HCT116 (cell line): Measurements from ENCODE around the gene GLTP. TPM values are rescaled to one million over a fixed set of nuclear protein-coding genes. Genes with fewer than 3 reads are reported as not detected.

Experiments
- ATAC-seq: fragments of 200-7000 bp; cut with Tn5 transposase; 2 replicates; pipeline ENCODE4 v1.9.1; 2020; ENCODE audit warnings: mild to moderate bottlenecking, moderate library complexity
- BruUV-seq: library from RNA; stranded (reverse); fragments of 400-500 nt; replicated peaks from 2 replicates; lab custom pipeline; 2021; lab: Mats Ljungman, UMichigan
- CTCF ChIA-PET: fragments of 300-600 bp; sonication (Branson Sonifier 250); formaldehyde crosslinking; loops from one replicate; lab custom pipeline; 2021; ENCODE audit warnings: antibody characterized with exemption; lab: Charles Lee
- POLR2A ChIA-PET: fragments of 300-600, 350-600 bp; sonication (Branson Sonifier 250); formaldehyde crosslinking; loops from one replicate; lab custom pipeline; 2021; ENCODE audit warnings: antibody characterized with exemption; lab: Charles Lee
- RAD21 ChIA-PET, 2 experiments: fragments of 300-600 bp; sonication (Branson Sonifier 250); formaldehyde crosslinking; loops; one replicate each; lab custom pipeline; 2023; ENCODE audit warnings: low total read pairs in 2 of 2; ENCODE audit not compliant: uncharacterized antibody in 2 of 2, unreplicated experiment in 2 of 2, low non-redundant PET in 1 of 2; lab: Charles Lee
- DNase-seq: peaks from one replicate; pipeline ENCODE4 v3.0.0-alpha.2; 2010; ENCODE audit warnings: low read depth, low spot score
- H2AFZ ChIP-seq: fragments of 200-600 bp; shearing (Covaris generic), sonication (generic); 2 replicates; pipeline ENCODE4 v1.6.1; 2017; ENCODE audit warnings: low read depth, mixed run types, mixed read lengths, antibody characterized with exemption, low read length; ENCODE audit not compliant: poor library complexity, severe bottlenecking
- H3K27ac ChIP-seq: 2 replicates; pipeline ENCODE4 v1.5.1; 2012; ENCODE audit warnings: low read depth, low read length
- H3K27me3 ChIP-seq: fragments of 200-600 bp; sonication (generic); 2 replicates; pipeline ENCODE4 v1.6.1; 2016; ENCODE audit warnings: mixed run types, low read length, mixed read lengths; ENCODE audit not compliant: insufficient read depth
- H3K36me3 ChIP-seq, 2 experiments: fragments of 200-500 bp in 1 of 2; fragments of 200-600 bp in 1 of 2; sonication (Bioruptor generic) in 1 of 2; sonication (generic) in 1 of 2; 2 replicates each; pipeline versions ENCODE4 v1.5.1 to v1.6.1; 2014 to 2016; ENCODE audit warnings: low read length in 2 of 2, inconsistent platforms in 1 of 2, mixed read lengths in 1 of 2, mixed run types in 1 of 2; ENCODE audit not compliant: insufficient read depth in 2 of 2, control insufficient read depth in 1 of 2
- H3K4me1 ChIP-seq, 2 experiments: fragments of 200-600 bp in 1 of 2; sonication (generic) in 1 of 2; 2 replicates each; pipeline versions ENCODE4 v1.5.1 to v1.6.1; 2012 to 2017; ENCODE audit warnings: low read length in 2 of 2, inconsistent platforms in 1 of 2, mild to moderate bottlenecking in 1 of 2, mixed read lengths in 1 of 2, mixed run types in 1 of 2, moderate library complexity in 1 of 2; ENCODE audit not compliant: insufficient read depth in 2 of 2, control insufficient read depth in 1 of 2
- H3K4me2 ChIP-seq: fragments of 200-600 bp; sonication (generic); 2 replicates; pipeline ENCODE4 v1.6.1; 2017; ENCODE audit warnings: mixed run types, low read length, mixed read lengths
- H3K4me3 ChIP-seq, 2 experiments: fragments of 200-600 bp in 1 of 2; sonication (generic) in 1 of 2; replicated peaks in 1 of 2; 2 replicates each; pipeline ENCODE4 v1.5.1; 2011 to 2016; ENCODE audit warnings: low read length in 2 of 2, control low read depth in 1 of 2, low read depth in 1 of 2, mild to moderate bottlenecking in 1 of 2, mixed read lengths in 1 of 2, mixed run types in 1 of 2
- H3K79me2 ChIP-seq: fragments of 200-600 bp; sonication (generic); 2 replicates; pipeline ENCODE4 v1.6.1; 2017; ENCODE audit warnings: mild to moderate bottlenecking, mixed run types, low read length, moderate library complexity, mixed read lengths; ENCODE audit not compliant: insufficient read depth
- H3K9ac ChIP-seq: fragments of 200-600 bp; sonication (generic); 2 replicates; pipeline ENCODE4 v1.6.1; 2016; ENCODE audit warnings: low read length, mixed read lengths
- H3K9me2 ChIP-seq: fragments of 200-600 bp; sonication (generic), shearing (Covaris generic); 2 replicates; pipeline ENCODE4 v1.6.1; 2017; ENCODE audit warnings: mixed run types, mild to moderate bottlenecking, moderate library complexity; ENCODE audit not compliant: insufficient read depth
- H3K9me3 ChIP-seq, 2 experiments: fragments of 200-500 bp in 1 of 2; fragments of 200-600 bp in 1 of 2; sonication (Bioruptor generic) in 1 of 2; sonication (generic) in 1 of 2; 2 replicates each; pipeline ENCODE4 v1.6.1; 2014 to 2017; ENCODE audit warnings: low read length in 2 of 2, mixed read lengths in 2 of 2, inconsistent platforms in 1 of 2, low read depth in 1 of 2, mild to moderate bottlenecking in 1 of 2, mixed run types in 1 of 2, moderate library complexity in 1 of 2; ENCODE audit not compliant: control insufficient read depth in 1 of 2, insufficient read depth in 1 of 2
- H4K20me1 ChIP-seq: fragments of 200-600 bp; sonication (generic), shearing (Covaris generic); 2 replicates; pipeline ENCODE4 v1.6.1; 2017; ENCODE audit warnings: mixed run types, mild to moderate bottlenecking, moderate library complexity; ENCODE audit not compliant: insufficient read depth
- ATF3 ChIP-seq: IDR thresholded peaks from 2 replicates; pipeline ENCODE4 v1.6.1; 2012
- CEBPB ChIP-seq: IDR thresholded peaks from 2 replicates; pipeline ENCODE4 v1.6.1; 2012; ENCODE audit warnings: low read depth
- EGR1 ChIP-seq: IDR thresholded peaks from 2 replicates; pipeline ENCODE4 v1.6.1; 2012; ENCODE audit warnings: low read depth
- ELF1 ChIP-seq: IDR thresholded peaks from 2 replicates; pipeline ENCODE4 v1.6.1; 2012; ENCODE audit warnings: low read depth, borderline replicate concordance
- FOSL1 ChIP-seq: IDR thresholded peaks from 2 replicates; pipeline ENCODE4 v1.6.1; 2012; ENCODE audit warnings: low read depth
- JUND ChIP-seq: IDR thresholded peaks from 2 replicates; pipeline ENCODE4 v1.6.1; 2012
- POLR2A ChIP-seq: IDR thresholded peaks from 2 replicates; pipeline ENCODE4 v1.7.0; 2011; ENCODE audit warnings: borderline replicate concordance; ENCODE audit not compliant: insufficient read depth, insufficient read length; ENCODE audit errors: extremely low read depth
- RAD21 ChIP-seq: IDR thresholded peaks from 2 replicates; pipeline ENCODE4 v1.6.1; 2012; ENCODE audit warnings: low read depth, mild to moderate bottlenecking
- SRF ChIP-seq: IDR thresholded peaks from 2 replicates; pipeline ENCODE4 v1.6.1; 2012; ENCODE audit warnings: low read depth
- TCF7L2 ChIP-seq: IDR thresholded peaks from 2 replicates; pipeline ENCODE4 v1.7.0; 2011; ENCODE audit warnings: borderline replicate concordance, inconsistent platforms; ENCODE audit not compliant: insufficient read depth, insufficient read length; ENCODE audit errors: extremely low read depth
- YY1 ChIP-seq: IDR thresholded peaks from 2 replicates; pipeline ENCODE4 v1.6.1; 2011; ENCODE audit warnings: low read length, low read depth, moderate library complexity, mild to moderate bottlenecking; ENCODE audit not compliant: insufficient replicate concordance; ENCODE audit errors: extremely low read depth
- ZFX ChIP-seq: fragments of 450-650 bp; IDR thresholded peaks from 2 replicates; pipeline ENCODE4 v1.6.1; 2017
- intact Hi-C: fragments of 100-400 bp; cut with micrococcal nuclease; formaldehyde crosslinking; loops from 2 replicates; pipeline ENCODE4 v1.10.0; 2022
- total RNA-seq: library from RNA; stranded (reverse); gene quantifications from one replicate; pipeline ENCODE4 v1.2.1, GENCODE V29; 2021; ENCODE audit not compliant: unreplicated experiment
- TF ChIP-seq, protein P1 (sequence below), 3 experiments: fragments of 200-600 bp in 1 of 3; sonication (generic) in 1 of 3; IDR thresholded peaks in 2 of 3; conservative IDR thresholded peaks in 1 of 3; 2 replicates each; pipeline ENCODE4 v1.5.1; 2012 to 2017; ENCODE audit warnings: low read depth in 2 of 3, low read length in 2 of 3, antibody characterized with exemption in 1 of 3, borderline replicate concordance in 1 of 3, control low read depth in 1 of 3, mild to moderate bottlenecking in 1 of 3, mixed read lengths in 1 of 3, mixed run types in 1 of 3, moderate library complexity in 1 of 3; ENCODE audit not compliant: insufficient read depth in 1 of 3
- TF ChIP-seq, protein P2 (sequence below): IDR thresholded peaks from 2 replicates; pipeline ENCODE4 v1.6.1; 2012

Gene GLTP
- total RNA-seq, 1 experiment from 2014 or later: 26.6 TPM

GRCh38 chr12:109921982-109922381 is 41.6 kb upstream of the GLTP start (continued):
- TF ChIP-seq, protein P1, sequence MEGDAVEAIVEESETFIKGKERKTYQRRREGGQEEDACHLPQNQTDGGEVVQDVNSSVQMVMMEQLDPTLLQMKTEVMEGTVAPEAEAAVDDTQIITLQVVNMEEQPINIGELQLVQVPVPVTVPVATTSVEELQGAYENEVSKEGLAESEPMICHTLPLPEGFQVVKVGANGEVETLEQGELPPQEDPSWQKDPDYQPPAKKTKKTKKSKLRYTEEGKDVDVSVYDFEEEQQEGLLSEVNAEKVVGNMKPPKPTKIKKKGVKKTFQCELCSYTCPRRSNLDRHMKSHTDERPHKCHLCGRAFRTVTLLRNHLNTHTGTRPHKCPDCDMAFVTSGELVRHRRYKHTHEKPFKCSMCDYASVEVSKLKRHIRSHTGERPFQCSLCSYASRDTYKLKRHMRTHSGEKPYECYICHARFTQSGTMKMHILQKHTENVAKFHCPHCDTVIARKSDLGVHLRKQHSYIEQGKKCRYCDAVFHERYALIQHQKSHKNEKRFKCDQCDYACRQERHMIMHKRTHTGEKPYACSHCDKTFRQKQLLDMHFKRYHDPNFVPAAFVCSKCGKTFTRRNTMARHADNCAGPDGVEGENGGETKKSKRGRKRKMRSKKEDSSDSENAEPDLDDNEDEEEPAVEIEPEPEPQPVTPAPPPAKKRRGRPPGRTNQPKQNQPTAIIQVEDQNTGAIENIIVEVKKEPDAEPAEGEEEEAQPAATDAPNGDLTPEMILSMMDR (IDR thresholded peaks at IDR 0.05 in 2 of 3, conservative IDR thresholded peaks at IDR 0.05 in 1 of 3; ENCODE audit: borderline replicate concordance in 1 of 3, insufficient read depth in 1 of 3, low read depth in 2 of 3, low read length in 2 of 3): no peak
- no peak for TF ChIP-seq ELF1
- TF ChIP-seq FOSL1: no peak

- ChIA-PET RAD21 (no interaction called here), CTCF (no interaction called here), POLR2A (no interaction called here)
- Histone ChIP-seq H3K36me3 (peaks cover 18 to 23% of the 10 kb centered on the region in 2 experiments; a peak in 3 of 4 replicates), H3K9me2 (no peaks in the 10 kb centered on the region), H3K4me2 (no peak overlapping the region), H3K27me3 (no peaks in the 10 kb centered on the region), H3K4me1 (no peaks in the 10 kb centered on the region), H3K9ac (no peak overlapping the region), H2AFZ (no peak overlapping the region), H3K4me3 (no peak overlapping the region), H4K20me1 (no peaks in the 10 kb centered on the region), H3K27ac (no peak overlapping the region), H3K79me2 (no peaks in the 10 kb centered on the region), H3K9me3 (no peaks in the 10 kb centered on the region)
- no TSS peak for BruUV-seq
- no peak for ATAC-seq
- no peak for DNase-seq
- TF ChIP-seq EGR1 (no peak), CEBPB (no peak), RAD21 (no peak), YY1 (no peak), ZFX (no peak), SRF (no peak), ATF3 (no peak), JUND (no peak), TCF7L2 (no peak), POLR2A (no peak)
- TF ChIP-seq, protein P2, sequence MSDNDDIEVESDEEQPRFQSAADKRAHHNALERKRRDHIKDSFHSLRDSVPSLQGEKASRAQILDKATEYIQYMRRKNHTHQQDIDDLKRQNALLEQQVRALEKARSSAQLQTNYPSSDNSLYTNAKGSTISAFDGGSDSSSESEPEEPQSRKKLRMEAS: no peak
- TF ChIP-seq, protein P1 (IDR thresholded peaks at IDR 0.05 in 2 of 3, conservative IDR thresholded peaks at IDR 0.05 in 1 of 3; ENCODE audit: borderline replicate concordance in 1 of 3, insufficient read depth in 1 of 3, low read depth in 2 of 3, low read length in 2 of 3): no peak
- intact Hi-C loops: no loop called here
Observed at GRCh38 chr12:109920261-109920780, 40.0 kb upstream of the GLTP start.
